Keratinocyte (primary cell): ENCODE results near the gene CCDC89. TPM values are rescaled to one million over a fixed set of nuclear protein-coding genes. Genes with fewer than 3 reads are reported as not detected.

Source experiments
- DNase-seq: peaks from one replicate; pipeline ENCODE4 v3.0.0-alpha.2; 2011; ENCODE audit warnings: low read depth, missing footprints, low spot score
- FAIRE-seq: peaks from 2 replicates; lab custom pipeline; 2011; peaks lifted over from hg19 to GRCh38; lab: Jason Lieb, UNC
- H2AFZ ChIP-seq: 2 replicates; pipeline ENCODE4 v1.6.0; 2012; ENCODE audit warnings: low read length, control low read depth, inconsistent platforms; ENCODE audit not compliant: control insufficient read depth
- H3K27ac ChIP-seq: 2 replicates; pipeline ENCODE4 v1.5.1; 2011; ENCODE audit warnings: low read length; ENCODE audit not compliant: control insufficient read depth, insufficient read depth
- H3K27me3 ChIP-seq: 3 replicates; pipeline ENCODE4 v1.6.0; 2011; ENCODE audit warnings: low read length; ENCODE audit not compliant: control insufficient read depth, insufficient read depth; ENCODE audit errors: extremely low read depth
- H3K36me3 ChIP-seq, 2 experiments: 2 replicates in 1 of 2; 3 replicates in 1 of 2; pipeline ENCODE4 v1.5.1; 2011; ENCODE audit warnings: low read length in 2 of 2, mild to moderate bottlenecking in 1 of 2; ENCODE audit not compliant: control insufficient read depth in 2 of 2, insufficient read depth in 2 of 2; ENCODE audit errors: extremely low read depth in 1 of 2
- H3K4me1 ChIP-seq: 3 replicates; pipeline ENCODE4 v1.5.1; 2011; ENCODE audit warnings: low read length; ENCODE audit not compliant: control insufficient read depth, insufficient read depth; ENCODE audit errors: extremely low read depth
- H3K4me2 ChIP-seq: 3 replicates; pipeline ENCODE4 v1.6.0; 2011; ENCODE audit warnings: low read depth, low read length; ENCODE audit not compliant: control insufficient read depth, insufficient read depth; ENCODE audit errors: extremely low read depth
- H3K4me3 ChIP-seq, 3 experiments: fragments of 200-600 bp in 1 of 3; sonication (generic) in 1 of 3; 2 replicates in 2 of 3; 3 replicates in 1 of 3; pipeline ENCODE4 v1.5.1; 2011 to 2016; ENCODE audit warnings: low read length in 3 of 3, mild to moderate bottlenecking in 3 of 3, control low read depth in 2 of 3, inconsistent platforms in 1 of 3, low read depth in 1 of 3, mixed read lengths in 1 of 3, mixed run types in 1 of 3, moderate library complexity in 1 of 3; ENCODE audit not compliant: control insufficient read depth in 2 of 3, insufficient read depth in 2 of 3; ENCODE audit errors: extremely low read depth in 1 of 3
- H3K79me2 ChIP-seq: 2 replicates; pipeline ENCODE4 v1.6.0; 2012; ENCODE audit warnings: low read length; ENCODE audit not compliant: control insufficient read depth, insufficient read depth
- H3K9ac ChIP-seq: 3 replicates; pipeline ENCODE4 v1.6.0; 2011; ENCODE audit warnings: low read length; ENCODE audit not compliant: control insufficient read depth, insufficient read depth; ENCODE audit errors: extremely low read depth
- H3K9me1 ChIP-seq: 3 replicates; pipeline ENCODE4 v1.6.0; 2011; ENCODE audit warnings: low read length; ENCODE audit not compliant: control insufficient read depth, insufficient read depth; ENCODE audit errors: extremely low read depth
- H3K9me3 ChIP-seq: 2 replicates; pipeline ENCODE4 v1.5.1; 2012; ENCODE audit warnings: low read depth, low read length; ENCODE audit not compliant: control insufficient read depth
- H4K20me1 ChIP-seq: 3 replicates; pipeline ENCODE4 v1.6.0; 2011; ENCODE audit warnings: low read length; ENCODE audit not compliant: control insufficient read depth, insufficient read depth; ENCODE audit errors: extremely low read depth
- EZH2 ChIP-seq: IDR thresholded peaks from one replicate; pipeline ENCODE4 v1.6.1; 2012; ENCODE audit warnings: inconsistent platforms, mild to moderate bottlenecking, low read length, moderate library complexity
- dilution Hi-C: fragments of 300-500 bp; cut with MboI; formaldehyde crosslinking; loops from one replicate; pipeline ENCODE4 v1.7.0; 2020; ENCODE audit warnings: low sequenced_read_pairs; ENCODE audit not compliant: extremely low pct_ligation_motif_present
- polyA plus RNA-seq, 5 experiments: library from polyadenylated mRNA; depleted of rRNA in 3 of 5; stranded (reverse) in 3 of 5; stranded (forward) in 1 of 5; unstranded in 1 of 5; fragments of >200 nt; gene quantifications; 1 replicate in 1 of 5; 2 replicates in 3 of 5; 3 replicates in 1 of 5; pipeline versions ENCODE4 v1.2.1 to v1.2.3, GENCODE V29; 2011 to 2012; ENCODE audit warnings: missing spikeins in 2 of 5, low read depth in 1 of 5, low replicate concordance in 1 of 5
- TF ChIP-seq, protein P1 (sequence below), 3 experiments: IDR thresholded peaks in 1 of 3; conservative IDR thresholded peaks in 1 of 3; optimal IDR thresholded peaks in 1 of 3; 2 replicates in 2 of 3; 3 replicates in 1 of 3; pipeline versions ENCODE3 to v1.5.1; 2011; ENCODE audit warnings: low read length in 3 of 3, mild to moderate bottlenecking in 3 of 3, moderate library complexity in 2 of 3, control low read depth in 1 of 3, inconsistent platforms in 1 of 3; ENCODE audit not compliant: insufficient read depth in 2 of 3; ENCODE audit errors: extremely low read depth in 1 of 3

The CCDC89 gene
- polyA plus RNA-seq, 1 donor (not counting 4 experiments of a cell fraction or from before 2014, with no cell fraction given): 0.31 TPM

DNA sequence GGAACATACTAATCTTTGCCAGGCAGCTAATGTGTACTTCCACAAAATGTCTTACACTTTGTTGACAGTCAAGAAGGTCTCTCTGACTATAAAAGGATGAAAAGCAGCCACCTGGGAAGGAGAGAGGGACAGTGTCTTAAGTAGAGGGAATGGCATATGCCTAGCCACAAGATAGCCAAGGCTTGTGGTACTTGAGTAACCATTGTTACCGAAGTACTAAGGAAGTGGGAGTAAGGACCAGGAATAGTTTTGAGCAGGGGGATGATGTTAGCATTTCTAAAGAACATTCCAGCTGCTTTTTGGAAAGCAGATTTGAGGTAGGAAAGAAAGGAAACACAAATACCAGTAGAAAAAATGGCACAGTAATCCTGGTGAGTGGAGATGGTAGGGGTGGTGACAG lies 34.9 kb downstream of the CCDC89 start:
- Histone ChIP-seq H3K9me3 (no peaks in the 10 kb centered on the region), H3K79me2 (peaks cover 18% of the 10 kb centered on the region), H3K9ac (no peak overlapping the region), H3K4me2 (no peak overlapping the region), H2AFZ (no peak overlapping the region), H3K4me1 (no peaks in the 10 kb centered on the region), H3K9me1 (no peaks in the 10 kb centered on the region), H3K36me3 (peaks cover 1 to 7% of the 10 kb centered on the region in 2 experiments), H3K27me3 (no peaks in the 10 kb centered on the region), H4K20me1 (no peaks in the 10 kb centered on the region), H3K27ac (no peak overlapping the region), H3K4me3 (no peak overlapping the region)
- dilution Hi-C loops: no loop called here
- TF ChIP-seq, protein P1, sequence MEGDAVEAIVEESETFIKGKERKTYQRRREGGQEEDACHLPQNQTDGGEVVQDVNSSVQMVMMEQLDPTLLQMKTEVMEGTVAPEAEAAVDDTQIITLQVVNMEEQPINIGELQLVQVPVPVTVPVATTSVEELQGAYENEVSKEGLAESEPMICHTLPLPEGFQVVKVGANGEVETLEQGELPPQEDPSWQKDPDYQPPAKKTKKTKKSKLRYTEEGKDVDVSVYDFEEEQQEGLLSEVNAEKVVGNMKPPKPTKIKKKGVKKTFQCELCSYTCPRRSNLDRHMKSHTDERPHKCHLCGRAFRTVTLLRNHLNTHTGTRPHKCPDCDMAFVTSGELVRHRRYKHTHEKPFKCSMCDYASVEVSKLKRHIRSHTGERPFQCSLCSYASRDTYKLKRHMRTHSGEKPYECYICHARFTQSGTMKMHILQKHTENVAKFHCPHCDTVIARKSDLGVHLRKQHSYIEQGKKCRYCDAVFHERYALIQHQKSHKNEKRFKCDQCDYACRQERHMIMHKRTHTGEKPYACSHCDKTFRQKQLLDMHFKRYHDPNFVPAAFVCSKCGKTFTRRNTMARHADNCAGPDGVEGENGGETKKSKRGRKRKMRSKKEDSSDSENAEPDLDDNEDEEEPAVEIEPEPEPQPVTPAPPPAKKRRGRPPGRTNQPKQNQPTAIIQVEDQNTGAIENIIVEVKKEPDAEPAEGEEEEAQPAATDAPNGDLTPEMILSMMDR (optimal IDR thresholded peaks at IDR 0.05 in 1 of 3, IDR thresholded peaks at IDR 0.05 in 1 of 3, conservative IDR thresholded peaks at IDR 0.05 in 1 of 3; ENCODE audit: extremely low read depth in 1 of 3, insufficient read depth in 2 of 3, low read length in 3 of 3): no peak
- no peak for DNase-seq
- FAIRE-seq: no peak

DNA sequence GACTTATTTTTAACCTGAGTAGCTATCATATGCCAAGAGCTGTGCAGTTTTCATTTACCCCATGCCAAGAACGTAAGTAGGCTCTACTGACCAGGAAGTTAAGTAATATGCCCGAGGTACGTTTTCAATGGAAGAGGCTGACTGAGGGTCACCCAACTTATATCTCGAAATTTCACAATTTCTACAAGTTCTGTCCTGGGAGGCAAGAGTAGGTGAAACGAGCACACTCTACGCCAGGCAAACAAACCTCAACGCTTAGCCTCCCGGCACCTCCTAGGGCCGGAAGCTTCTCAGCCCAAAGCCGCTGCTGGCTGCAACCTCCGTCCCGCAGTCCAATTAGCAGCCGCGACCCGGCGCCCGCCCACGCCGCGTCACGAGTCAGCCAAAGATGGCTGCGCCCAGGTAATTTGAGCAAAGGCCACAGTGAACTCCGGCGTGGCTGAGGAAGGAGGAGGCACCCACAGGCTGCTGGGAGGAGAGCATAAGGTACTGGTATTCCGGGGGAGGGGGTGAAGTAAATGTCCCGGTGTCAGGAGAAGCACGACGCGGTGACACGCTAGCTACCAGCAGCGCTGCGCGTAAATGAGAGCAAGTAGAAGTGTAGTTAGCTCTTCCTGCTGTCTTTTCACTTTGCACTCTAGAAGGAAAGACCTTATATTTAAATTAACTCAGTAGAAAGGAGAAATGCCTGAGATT lies 38.2 kb downstream of the CCDC89 start, which contains the start of gene TMEM126A:
Gene TMEM126A (plus strand): TSS at position 364 of the 696 bp plus-strand sequence. CDS start 2,289 bp downstream, outside the sequence.
- H3K27me3 ChIP-seq: no peaks in the 10 kb centered on the region
- no peak for TF ChIP-seq EZH2
- peak within 1 kb of the TSS; percentile 90 for H3K4me2 ChIP-seq
- peaks cover 17% of the 10 kb centered on the region for H3K79me2 ChIP-seq
- peak within 1 kb of the TSS; percentile 55 to 94 (median 94) for H3K4me3 ChIP-seq
- no peaks in the 10 kb centered on the region for H4K20me1 ChIP-seq
- H3K9me3 ChIP-seq: no peaks in the 10 kb centered on the region
- FAIRE-seq: no peak
- H3K4me1 ChIP-seq: no peaks in the 10 kb centered on the region
- H3K9ac ChIP-seq: peak within 1 kb of the TSS; percentile 91
- H3K36me3 ChIP-seq: peaks cover 1 to 3% of the 10 kb centered on the region in 2 experiments
- H2AFZ ChIP-seq: peak within 1 kb of the TSS; percentile 98
- no peaks in the 10 kb centered on the region for H3K9me1 ChIP-seq
- DNase-seq: no peak
- peak within 1 kb of the TSS; percentile 85 for H3K27ac ChIP-seq
- dilution Hi-C loops: no loop called here
